GM21723 (cell line): ENCODE data around the gene GPC5.

Source experiments
- ATAC-seq: cut with Tn5 transposase; IDR thresholded peaks from one replicate; pipeline ENCODE4 v1.9.1; 2021; ENCODE audit warnings: mild to moderate bottlenecking, moderate library complexity; ENCODE audit not compliant: unreplicated experiment

GPC5 gene

DNA sequence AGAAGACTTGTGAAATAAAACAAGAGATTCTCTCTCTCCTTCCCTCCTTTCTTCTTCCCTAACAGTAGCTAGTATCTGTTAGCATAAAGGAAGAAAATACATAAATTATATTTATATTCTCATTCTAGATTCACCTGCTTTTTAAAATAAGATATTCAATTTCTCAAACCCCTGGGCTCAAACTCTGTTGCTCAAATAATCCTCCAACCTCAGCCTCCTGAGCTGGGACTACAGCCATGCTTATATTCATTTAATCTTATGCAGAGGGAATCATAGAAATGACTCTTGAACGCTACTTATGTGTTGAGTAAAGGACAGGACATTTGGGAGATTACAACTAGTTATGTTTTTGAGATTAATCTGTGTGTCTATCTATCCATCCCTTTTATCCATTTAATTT is 56.2 kb downstream of the GPC5 start:
- ATAC-seq = no peak

- ATAC-seq = no peak
Observed at GRCh38 chr13:91456837-91457236, 58.4 kb downstream of the GPC5 start.

DNA sequence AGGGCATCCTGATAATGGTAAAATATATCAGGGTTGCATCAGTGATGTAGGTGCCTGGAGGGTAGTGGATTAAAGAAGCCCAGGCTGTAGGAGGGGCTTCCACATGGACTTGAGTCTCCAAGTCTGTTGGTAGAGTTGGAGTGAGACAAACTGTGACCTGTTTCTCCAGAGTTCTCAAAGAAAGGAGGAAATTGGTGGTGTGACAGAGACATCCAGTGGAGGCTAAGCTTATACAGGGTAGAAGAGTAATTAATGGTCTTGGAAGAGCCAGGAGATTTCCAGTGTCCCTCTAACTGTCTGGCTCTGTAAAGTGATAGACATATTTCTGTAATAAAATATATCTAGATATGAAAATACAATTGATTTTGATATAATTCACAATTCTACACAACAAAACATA is 61.1 kb downstream of the GPC5 start:
- no peak for ATAC-seq

DNA sequence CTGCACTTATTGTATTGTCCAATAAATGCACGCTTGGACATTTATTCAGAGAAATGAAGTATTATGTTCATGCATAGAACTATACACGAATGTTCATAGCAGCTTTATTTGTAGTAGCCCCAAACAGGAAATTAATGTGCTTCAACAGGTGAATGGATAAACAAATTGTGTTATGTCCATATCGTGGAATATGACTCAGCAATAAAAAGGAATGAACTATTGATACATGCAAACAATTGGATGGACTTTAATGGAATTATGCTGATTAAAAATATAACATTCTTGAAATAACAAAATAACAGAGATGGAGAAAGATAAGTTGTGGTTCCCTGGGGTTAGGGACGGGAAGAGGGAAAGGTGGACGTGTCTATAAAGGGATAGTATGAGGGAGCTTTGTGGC is 65.9 kb downstream of the GPC5 start:
- no peak for ATAC-seq

DNA sequence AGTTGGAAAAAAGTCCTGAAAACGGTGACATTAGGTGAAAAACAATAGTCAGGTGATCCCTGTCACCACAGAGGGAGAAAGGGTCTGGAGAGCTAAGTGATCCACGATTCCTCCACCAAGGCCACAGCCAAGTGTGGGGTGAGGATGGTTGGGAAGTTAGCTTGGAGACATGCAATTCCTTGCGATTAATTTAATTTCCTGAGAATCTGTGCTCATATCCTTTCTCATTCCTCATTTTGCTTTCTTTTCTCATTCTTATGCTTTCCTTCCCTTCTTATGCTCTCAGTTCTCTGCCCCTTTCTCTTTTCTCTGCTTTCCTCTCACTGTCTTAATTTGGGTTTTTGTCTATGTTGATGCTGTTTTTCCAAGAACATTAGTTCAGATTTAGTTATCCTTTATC is 68.8 kb downstream of the GPC5 start:
- no peak for ATAC-seq

DNA sequence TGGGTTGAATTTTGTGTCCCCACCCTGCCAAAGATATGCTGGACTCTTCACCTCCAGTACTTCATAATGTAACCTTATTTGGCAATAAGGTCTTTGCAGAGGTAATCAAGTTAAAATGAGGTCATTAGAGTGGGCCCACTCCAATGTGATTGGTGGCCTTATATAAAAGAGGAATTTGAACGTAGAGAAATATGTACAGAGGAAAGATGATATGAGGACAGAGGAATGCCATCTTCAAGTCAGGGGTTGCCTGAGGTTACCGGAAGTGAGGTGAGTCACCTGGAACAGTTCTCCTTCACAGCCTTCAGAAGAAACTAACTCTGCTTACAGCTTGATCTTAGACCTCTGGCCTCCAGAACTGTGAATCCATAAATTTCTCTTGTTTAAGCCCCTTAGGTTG is 69.9 kb downstream of the GPC5 start:
- ATAC-seq = no peak

DNA sequence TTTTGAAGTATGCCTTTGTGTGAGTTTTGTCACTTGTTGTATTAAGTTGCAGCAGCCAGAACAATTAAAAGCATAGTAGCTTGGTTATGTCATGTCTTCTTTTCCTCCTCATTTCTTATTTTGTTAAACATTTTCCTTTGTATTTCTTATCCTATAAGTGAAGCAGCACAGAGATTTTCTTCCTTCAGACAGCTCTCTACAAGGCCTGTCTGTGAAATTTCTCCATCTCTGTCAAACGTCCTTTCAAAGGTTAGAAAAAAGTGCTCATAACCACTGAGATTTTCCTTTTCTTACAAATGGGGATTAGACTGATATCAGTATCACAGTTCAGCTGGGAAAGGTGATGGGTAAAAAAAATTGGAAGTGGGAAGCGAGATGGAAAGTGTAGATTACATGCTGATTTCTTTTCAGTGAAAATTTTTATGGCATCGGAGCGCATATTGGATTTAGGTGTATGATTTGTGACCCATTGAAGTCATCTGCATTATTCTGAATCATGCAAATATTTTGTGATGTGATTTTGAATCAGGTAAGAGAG is 71.7 kb downstream of the GPC5 start:
- no peak for ATAC-seq

GRCh38 chr13:91470681-91471080 is 72.3 kb downstream of the GPC5 start:
- ATAC-seq = no peak

DNA sequence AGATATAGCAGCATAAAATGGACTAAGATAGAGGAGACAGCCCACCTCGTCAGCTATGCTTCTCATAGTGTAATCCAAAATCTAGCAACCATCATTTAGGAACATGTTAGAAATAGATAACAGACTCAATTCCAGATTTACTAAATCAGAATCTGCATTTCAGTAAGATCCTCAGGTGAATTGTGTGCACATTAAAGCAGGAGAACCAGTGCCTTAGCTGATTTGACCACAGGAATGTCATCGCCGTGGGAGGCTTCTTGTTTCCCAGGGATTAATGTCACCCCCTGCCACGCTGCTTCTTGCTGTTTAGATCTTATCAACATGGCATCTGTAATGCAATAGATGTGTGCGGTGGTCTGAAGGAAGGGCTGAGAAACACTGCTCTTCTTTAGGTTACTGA is 84.0 kb downstream of the GPC5 start:
- ATAC-seq = no peak

- no peak for ATAC-seq
Observed at GRCh38 chr13:91491980-91492379, 93.6 kb downstream of the GPC5 start.

GRCh38 chr13:91493442-91493841 is 95.0 kb downstream of the GPC5 start:
- no peak for ATAC-seq

GRCh38 chr13:91498298-91498697 is 99.9 kb downstream of the GPC5 start:
- no peak for ATAC-seq

DNA sequence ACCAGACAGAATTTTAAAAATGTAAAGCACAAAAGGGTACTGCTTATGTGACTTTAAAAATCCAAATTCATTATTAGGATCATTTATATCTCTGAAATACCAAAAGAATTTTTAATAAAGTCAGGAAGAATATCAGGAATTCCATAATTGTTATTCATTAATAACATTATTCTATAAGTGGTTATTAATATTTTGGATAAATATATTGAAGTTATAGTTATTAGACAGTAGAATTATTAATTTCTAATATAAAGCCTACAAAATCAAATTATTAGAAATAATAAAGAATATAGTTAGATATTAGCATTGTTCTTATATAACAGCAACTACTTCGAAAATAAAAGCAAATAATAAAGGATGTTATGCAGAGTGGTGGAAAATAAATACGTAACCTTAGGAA is 105.8 kb downstream of the GPC5 start:
- no peak for ATAC-seq

- no peak for ATAC-seq
Observed at GRCh38 chr13:91506759-91507158, 108.3 kb downstream of the GPC5 start.

- no peak for ATAC-seq
Observed at GRCh38 chr13:91510058-91510457, 111.6 kb downstream of the GPC5 start.

GRCh38 chr13:91513790-91514189 is 115.4 kb downstream of the GPC5 start:
- ATAC-seq = no peak

DNA sequence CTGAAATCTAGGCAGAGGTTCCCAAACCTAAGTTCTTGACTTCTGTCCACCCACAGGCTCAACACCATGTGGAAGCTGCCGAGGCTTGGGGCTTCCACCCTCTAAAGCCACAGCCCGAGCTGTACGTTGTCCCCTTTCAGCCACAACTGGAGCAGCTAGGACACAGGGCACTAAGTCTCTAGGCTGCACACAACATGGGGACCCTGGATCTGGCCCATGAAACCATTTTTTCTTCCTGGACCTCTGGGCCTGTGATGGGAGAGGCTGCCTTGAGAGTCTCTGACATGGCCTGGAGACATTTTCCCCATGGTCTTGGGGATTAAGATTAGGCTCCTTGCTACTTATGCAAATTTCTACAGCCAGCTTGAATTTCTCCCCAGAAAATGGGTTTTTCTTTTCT is 118.4 kb downstream of the GPC5 start:
- no peak for ATAC-seq

GRCh38 chr13:91520952-91521351 is 122.5 kb downstream of the GPC5 start:
- ATAC-seq = no peak

- no peak for ATAC-seq
Observed at GRCh38 chr13:91523116-91523515, 124.7 kb downstream of the GPC5 start.

GRCh38 chr13:91526543-91527033 is 128.2 kb downstream of the GPC5 start:
- no peak for ATAC-seq

GRCh38 chr13:91529739-91530482 is 131.5 kb downstream of the GPC5 start:
- no peak for ATAC-seq

GRCh38 chr13:91531646-91532045 is 133.2 kb downstream of the GPC5 start:
- ATAC-seq = no peak

DNA sequence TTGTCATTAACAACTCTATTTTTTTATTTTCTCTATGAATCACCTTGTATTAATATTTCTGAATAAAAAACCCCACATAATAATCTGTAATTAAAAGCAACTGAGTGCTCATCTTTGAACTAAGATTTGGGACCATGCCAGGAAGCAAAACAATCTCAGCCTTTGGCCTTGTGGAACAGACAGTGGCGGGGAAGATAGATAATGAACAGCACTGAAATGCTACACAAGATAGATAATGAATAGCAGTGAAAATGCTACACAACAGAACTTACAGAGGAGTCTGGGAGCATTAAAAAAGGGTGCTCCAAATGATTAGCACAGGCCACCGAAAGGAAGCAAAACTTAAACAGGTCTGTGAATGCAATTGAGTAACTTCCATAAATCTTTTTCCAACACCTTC is 134.9 kb downstream of the GPC5 start:
- ATAC-seq = no peak
